Neural crest cell (in vitro differentiated cells): ENCODE results near the gene CUL2. TPM values are rescaled to one million over a fixed set of nuclear protein-coding genes. Genes with fewer than 3 reads are reported as not detected.
A peak's percentile ranks its signal among the peaks of the same experiment; 100 is the strongest.

Experiments used
- DNase-seq: peaks from one replicate; pipeline ENCODE4 v3.0.0; 2021; ENCODE audit warnings: low read depth, mixed read lengths, low spot score
- H3K27ac Mint-ChIP-seq: one replicate; pipeline ENCODE4 v1.8.0; 2021; ENCODE audit warnings: mild to moderate bottlenecking, mixed read lengths; ENCODE audit not compliant: unreplicated experiment
- H3K27me3 Mint-ChIP-seq: 2 replicates; pipeline ENCODE4 v1.8.0; 2021; ENCODE audit warnings: low read depth, mild to moderate bottlenecking, mixed read lengths
- H3K36me3 Mint-ChIP-seq: 2 replicates; pipeline ENCODE4 v1.8.0; 2021; ENCODE audit warnings: low read depth, mild to moderate bottlenecking, mixed read lengths
- H3K4me1 Mint-ChIP-seq: 2 replicates; pipeline ENCODE4 v1.8.0; 2021; ENCODE audit warnings: mixed read lengths
- H3K4me3 Mint-ChIP-seq: one replicate; pipeline ENCODE4 v1.8.0; 2021; ENCODE audit warnings: mild to moderate bottlenecking, mixed read lengths
- H3K9me3 Mint-ChIP-seq: 2 replicates; pipeline ENCODE4 v1.8.0; 2021; ENCODE audit warnings: mixed read lengths
- total RNA-seq: library from RNA; stranded (reverse); gene quantifications from 2 replicates; pipeline ENCODE4 v1.2.1, GENCODE V29; 2021
- TF ChIP-seq, protein P1 (sequence below): fragments of 200-600 bp; sonication (generic); conservative IDR thresholded peaks from 2 replicates; pipeline ENCODE4 v1.5.0; 2021; ENCODE audit warnings: antibody characterized with exemption, mild to moderate bottlenecking

The CUL2 gene
- total RNA-seq, 1 donor from 2014 or later = 40.1 TPM

DNA sequence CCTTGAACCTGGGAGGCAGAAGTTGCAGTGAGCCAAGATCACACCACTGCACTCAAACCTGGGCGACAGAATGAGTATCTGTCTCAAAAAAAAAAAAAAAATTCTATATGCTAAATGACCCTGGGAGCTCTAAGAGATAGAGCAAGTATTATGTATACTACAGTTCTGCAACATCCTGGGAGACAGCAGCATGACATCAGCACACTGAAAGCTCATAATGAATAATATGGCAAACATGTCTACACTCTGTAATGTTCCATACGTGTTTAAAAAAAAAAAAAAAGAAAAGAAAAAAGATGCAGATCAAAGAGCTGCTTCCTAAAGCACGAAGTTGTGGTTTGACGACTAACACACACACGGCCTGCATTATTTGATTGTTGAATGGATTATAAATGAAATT is 72.5 kb downstream of the CUL2 start:
- Mint-ChIP-seq H3K27ac (no peak overlapping the region), H3K9me3 (no peaks in the 10 kb centered on the region), H3K4me1 (peaks cover 36% of the 10 kb centered on the region), H3K27me3 (no peaks in the 10 kb centered on the region), H3K36me3 (peaks cover 10% of the 10 kb centered on the region), H3K4me3 (no peak overlapping the region)
- TF ChIP-seq, protein P1, sequence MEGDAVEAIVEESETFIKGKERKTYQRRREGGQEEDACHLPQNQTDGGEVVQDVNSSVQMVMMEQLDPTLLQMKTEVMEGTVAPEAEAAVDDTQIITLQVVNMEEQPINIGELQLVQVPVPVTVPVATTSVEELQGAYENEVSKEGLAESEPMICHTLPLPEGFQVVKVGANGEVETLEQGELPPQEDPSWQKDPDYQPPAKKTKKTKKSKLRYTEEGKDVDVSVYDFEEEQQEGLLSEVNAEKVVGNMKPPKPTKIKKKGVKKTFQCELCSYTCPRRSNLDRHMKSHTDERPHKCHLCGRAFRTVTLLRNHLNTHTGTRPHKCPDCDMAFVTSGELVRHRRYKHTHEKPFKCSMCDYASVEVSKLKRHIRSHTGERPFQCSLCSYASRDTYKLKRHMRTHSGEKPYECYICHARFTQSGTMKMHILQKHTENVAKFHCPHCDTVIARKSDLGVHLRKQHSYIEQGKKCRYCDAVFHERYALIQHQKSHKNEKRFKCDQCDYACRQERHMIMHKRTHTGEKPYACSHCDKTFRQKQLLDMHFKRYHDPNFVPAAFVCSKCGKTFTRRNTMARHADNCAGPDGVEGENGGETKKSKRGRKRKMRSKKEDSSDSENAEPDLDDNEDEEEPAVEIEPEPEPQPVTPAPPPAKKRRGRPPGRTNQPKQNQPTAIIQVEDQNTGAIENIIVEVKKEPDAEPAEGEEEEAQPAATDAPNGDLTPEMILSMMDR = no peak
- DNase-seq = no peak

DNA sequence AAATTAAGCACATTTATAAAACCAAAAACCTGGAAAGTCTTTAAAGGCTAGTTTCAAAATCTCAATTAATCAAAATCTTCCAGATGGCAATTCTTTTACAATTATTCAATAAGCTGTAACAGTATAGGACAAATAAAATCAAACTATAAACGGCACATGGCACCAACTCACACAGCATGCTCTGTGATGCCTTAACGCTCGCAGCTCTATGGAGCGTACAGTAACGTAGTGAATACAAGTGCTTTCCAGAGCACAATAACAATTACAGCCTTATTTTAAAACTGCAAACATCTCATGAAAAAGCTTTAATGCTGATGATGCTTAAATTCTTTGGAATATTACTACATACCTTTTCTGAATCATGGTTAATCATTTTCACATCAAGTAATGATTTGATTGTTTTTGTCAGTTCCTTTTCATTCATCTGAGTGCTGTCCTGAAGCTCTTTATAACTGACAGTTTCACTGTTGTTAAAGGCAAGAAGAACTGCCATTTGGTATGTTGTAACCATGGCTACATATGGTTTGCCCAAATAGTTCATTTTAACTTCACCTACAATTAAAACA is 74.2 kb downstream of the CUL2 start:
- TF ChIP-seq, protein P1 = no peak
- H3K36me3 Mint-ChIP-seq = peaks cover 5% of the 10 kb centered on the region
- H3K9me3 Mint-ChIP-seq = no peaks in the 10 kb centered on the region
- H3K4me3 Mint-ChIP-seq = peak overlapping the region; percentile 29
- H3K27ac Mint-ChIP-seq = peak overlapping the region; percentile 75
- H3K27me3 Mint-ChIP-seq = no peaks in the 10 kb centered on the region
- DNase-seq = no peak
- peaks cover 49% of the 10 kb centered on the region for H3K4me1 Mint-ChIP-seq

DNA sequence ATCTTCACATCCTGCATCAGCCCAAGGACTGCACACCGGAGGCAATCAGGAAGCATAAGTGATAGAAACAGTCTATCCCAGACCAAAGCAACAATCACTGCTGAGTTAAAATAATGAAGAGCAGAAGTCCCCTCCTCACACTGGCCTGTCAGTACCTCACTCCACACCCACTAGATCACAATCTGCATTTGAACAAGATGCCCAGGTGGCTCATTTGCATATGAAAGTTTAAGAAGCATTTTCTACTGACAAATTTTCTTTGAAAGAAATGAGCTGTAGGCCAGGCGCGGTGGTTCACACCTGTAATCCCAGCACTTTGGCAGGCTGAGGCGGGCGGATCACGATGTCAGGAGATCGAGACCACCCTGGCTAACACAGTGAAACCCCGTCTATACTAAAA is 77.4 kb downstream of the CUL2 start:
- H3K4me1 Mint-ChIP-seq = peaks cover 53% of the 10 kb centered on the region
- TF ChIP-seq, protein P1 = no peak
- no peaks in the 10 kb centered on the region for H3K9me3 Mint-ChIP-seq
- H3K36me3 Mint-ChIP-seq = peaks cover 14% of the 10 kb centered on the region
- H3K27me3 Mint-ChIP-seq = no peaks in the 10 kb centered on the region
- H3K4me3 Mint-ChIP-seq = peak overlapping the region; percentile 14
- DNase-seq = no peak
- peak overlapping the region; percentile 79 for H3K27ac Mint-ChIP-seq

DNA sequence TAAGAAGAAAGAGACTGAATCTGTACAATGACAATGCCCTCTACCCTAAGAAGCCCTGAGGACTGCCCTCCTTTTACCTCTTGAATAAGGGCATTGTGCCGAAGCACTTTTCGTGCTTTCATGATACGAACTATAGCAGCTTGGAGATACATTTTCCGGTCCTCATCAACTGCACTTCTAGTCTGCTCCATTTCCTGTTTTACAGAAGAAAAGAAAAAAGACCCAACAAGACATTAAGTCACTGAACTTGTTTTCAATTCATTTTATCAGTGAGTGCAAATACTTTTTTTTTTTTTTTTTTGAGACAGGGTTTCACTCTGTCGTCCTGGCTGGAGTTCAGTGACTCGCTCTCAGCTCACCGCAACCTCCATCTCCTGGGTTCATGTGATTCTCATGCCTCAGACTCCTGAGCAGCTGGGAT is 78.4 kb downstream of the CUL2 start:
- Mint-ChIP-seq H3K4me3 (peak overlapping the region; percentile 60), H3K27me3 (no peaks in the 10 kb centered on the region), H3K4me1 (peaks cover 50% of the 10 kb centered on the region), H3K9me3 (no peaks in the 10 kb centered on the region), H3K27ac (no peak overlapping the region), H3K36me3 (peaks cover 14% of the 10 kb centered on the region)
- DNase-seq = no peak
- TF ChIP-seq, protein P1 = no peak

DNA sequence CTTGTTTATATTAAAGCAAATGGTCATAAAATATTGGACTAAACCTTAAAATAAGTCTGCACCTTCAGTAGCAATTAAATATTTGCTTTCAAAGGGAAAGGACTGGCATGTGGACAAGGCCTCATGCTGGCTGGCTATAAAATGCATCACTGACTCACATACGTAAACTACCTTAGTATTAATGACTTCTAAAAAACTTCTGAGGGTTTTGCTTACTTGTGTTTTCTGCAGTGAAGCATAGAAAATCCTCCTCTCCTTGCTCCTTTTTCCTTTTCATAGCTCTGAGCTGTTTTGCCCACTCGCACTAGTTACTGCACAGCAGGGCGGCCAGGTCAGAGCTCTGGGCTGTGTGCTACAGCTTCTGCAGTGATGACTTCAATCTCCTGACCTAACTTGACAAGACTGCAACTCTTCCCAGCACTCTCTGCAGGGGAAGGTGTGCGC is 82.3 kb downstream of the CUL2 start:
- Mint-ChIP-seq H3K36me3 (peaks cover 14% of the 10 kb centered on the region), H3K27me3 (no peaks in the 10 kb centered on the region), H3K4me3 (no peak overlapping the region), H3K4me1 (peaks cover 30% of the 10 kb centered on the region), H3K27ac (peak overlapping the region; percentile 78), H3K9me3 (no peaks in the 10 kb centered on the region)
- no peak for DNase-seq
- TF ChIP-seq, protein P1 = no peak
